ENCODE measurements around the gene LTC4S.

DNA sequence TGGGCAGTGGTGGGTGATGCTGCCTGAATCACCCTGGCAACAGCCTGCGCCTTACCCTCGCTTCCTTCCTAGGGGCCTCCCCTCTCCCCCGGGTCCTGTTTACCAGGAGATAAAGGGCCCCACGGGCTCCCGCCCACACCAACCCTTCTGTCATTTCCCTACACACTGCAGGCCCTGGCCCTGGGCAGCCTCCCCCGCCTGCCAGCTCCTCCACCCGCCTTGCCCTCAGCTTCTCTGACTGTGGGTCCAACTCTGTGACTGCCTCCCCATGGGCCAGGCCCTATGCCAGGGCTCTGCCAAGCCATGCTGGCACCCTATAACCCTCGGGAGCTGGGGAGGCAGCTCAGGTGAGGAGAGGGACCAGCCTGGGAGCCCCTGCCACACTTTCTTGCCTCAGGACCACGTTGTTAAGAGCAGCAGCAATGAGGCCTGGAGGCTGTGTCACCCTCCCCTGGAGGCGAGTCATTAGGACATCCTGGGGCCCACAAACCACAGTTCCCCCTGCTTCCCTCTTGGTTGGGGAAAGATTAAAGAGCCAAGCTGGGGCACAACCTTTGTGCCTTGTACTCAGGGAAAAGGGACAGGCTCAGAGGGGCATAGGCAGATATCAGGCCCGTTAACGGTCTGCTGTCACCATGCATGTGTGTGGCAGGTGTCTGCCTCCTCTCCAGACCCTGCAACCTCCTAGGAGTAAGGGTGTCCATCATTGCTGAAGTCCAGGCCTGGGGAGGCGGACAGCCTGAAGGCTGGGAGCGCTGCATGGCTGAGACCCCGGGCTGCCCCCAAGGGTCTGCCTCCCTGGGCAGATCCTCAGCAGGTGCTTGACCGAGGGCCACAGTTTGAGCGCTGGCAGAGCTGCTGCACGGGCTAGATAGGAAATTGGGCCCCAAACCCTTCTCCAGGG lies 10.1 kb downstream of the LTC4S start:
- TF ChIP-seq, protein P1, sequence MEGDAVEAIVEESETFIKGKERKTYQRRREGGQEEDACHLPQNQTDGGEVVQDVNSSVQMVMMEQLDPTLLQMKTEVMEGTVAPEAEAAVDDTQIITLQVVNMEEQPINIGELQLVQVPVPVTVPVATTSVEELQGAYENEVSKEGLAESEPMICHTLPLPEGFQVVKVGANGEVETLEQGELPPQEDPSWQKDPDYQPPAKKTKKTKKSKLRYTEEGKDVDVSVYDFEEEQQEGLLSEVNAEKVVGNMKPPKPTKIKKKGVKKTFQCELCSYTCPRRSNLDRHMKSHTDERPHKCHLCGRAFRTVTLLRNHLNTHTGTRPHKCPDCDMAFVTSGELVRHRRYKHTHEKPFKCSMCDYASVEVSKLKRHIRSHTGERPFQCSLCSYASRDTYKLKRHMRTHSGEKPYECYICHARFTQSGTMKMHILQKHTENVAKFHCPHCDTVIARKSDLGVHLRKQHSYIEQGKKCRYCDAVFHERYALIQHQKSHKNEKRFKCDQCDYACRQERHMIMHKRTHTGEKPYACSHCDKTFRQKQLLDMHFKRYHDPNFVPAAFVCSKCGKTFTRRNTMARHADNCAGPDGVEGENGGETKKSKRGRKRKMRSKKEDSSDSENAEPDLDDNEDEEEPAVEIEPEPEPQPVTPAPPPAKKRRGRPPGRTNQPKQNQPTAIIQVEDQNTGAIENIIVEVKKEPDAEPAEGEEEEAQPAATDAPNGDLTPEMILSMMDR (IDR thresholded peaks at IDR 0.05; ENCODE audit: low read depth, low read length, missing input control), result no peak
- peak in 1 of 2 donors; percentile 15 for TF ChIP-seq RXRA (IDR thresholded peaks at IDR 0.05)
- no peak for TF ChIP-seq SP1 (IDR thresholded peaks at IDR 0.05)
- TF ChIP-seq EGR1 (IDR thresholded peaks at IDR 0.05; ENCODE audit: low read depth in 2 of 2), result no peak
- TF ChIP-seq, protein P2, sequence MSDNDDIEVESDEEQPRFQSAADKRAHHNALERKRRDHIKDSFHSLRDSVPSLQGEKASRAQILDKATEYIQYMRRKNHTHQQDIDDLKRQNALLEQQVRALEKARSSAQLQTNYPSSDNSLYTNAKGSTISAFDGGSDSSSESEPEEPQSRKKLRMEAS (IDR thresholded peaks at IDR 0.05), result no peak
- no peak for TF ChIP-seq JUND (IDR thresholded peaks at IDR 0.05)
- TF ChIP-seq, protein P3, sequence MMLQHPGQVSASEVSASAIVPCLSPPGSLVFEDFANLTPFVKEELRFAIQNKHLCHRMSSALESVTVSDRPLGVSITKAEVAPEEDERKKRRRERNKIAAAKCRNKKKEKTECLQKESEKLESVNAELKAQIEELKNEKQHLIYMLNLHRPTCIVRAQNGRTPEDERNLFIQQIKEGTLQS (IDR thresholded peaks at IDR 0.05), result no peak
- TF ChIP-seq RAD21 (IDR thresholded peaks at IDR 0.05), result no peak
- TF ChIP-seq GABPA (IDR thresholded peaks at IDR 0.05 in 1 of 2, conservative IDR thresholded peaks at IDR 0.05 in 1 of 2), result no peak
- no peak for TF ChIP-seq YY1 (IDR thresholded peaks at IDR 0.05)
- TF ChIP-seq, protein P4, sequence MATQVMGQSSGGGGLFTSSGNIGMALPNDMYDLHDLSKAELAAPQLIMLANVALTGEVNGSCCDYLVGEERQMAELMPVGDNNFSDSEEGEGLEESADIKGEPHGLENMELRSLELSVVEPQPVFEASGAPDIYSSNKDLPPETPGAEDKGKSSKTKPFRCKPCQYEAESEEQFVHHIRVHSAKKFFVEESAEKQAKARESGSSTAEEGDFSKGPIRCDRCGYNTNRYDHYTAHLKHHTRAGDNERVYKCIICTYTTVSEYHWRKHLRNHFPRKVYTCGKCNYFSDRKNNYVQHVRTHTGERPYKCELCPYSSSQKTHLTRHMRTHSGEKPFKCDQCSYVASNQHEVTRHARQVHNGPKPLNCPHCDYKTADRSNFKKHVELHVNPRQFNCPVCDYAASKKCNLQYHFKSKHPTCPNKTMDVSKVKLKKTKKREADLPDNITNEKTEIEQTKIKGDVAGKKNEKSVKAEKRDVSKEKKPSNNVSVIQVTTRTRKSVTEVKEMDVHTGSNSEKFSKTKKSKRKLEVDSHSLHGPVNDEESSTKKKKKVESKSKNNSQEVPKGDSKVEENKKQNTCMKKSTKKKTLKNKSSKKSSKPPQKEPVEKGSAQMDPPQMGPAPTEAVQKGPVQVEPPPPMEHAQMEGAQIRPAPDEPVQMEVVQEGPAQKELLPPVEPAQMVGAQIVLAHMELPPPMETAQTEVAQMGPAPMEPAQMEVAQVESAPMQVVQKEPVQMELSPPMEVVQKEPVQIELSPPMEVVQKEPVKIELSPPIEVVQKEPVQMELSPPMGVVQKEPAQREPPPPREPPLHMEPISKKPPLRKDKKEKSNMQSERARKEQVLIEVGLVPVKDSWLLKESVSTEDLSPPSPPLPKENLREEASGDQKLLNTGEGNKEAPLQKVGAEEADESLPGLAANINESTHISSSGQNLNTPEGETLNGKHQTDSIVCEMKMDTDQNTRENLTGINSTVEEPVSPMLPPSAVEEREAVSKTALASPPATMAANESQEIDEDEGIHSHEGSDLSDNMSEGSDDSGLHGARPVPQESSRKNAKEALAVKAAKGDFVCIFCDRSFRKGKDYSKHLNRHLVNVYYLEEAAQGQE (IDR thresholded peaks at IDR 0.05), result no peak
- no peak for TF ChIP-seq NR2F2 (IDR thresholded peaks at IDR 0.05)
- TF ChIP-seq, protein P5, sequence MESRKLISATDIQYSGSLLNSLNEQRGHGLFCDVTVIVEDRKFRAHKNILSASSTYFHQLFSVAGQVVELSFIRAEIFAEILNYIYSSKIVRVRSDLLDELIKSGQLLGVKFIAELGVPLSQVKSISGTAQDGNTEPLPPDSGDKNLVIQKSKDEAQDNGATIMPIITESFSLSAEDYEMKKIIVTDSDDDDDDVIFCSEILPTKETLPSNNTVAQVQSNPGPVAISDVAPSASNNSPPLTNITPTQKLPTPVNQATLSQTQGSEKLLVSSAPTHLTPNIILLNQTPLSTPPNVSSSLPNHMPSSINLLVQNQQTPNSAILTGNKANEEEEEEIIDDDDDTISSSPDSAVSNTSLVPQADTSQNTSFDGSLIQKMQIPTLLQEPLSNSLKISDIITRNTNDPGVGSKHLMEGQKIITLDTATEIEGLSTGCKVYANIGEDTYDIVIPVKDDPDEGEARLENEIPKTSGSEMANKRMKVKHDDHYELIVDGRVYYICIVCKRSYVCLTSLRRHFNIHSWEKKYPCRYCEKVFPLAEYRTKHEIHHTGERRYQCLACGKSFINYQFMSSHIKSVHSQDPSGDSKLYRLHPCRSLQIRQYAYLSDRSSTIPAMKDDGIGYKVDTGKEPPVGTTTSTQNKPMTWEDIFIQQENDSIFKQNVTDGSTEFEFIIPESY (IDR thresholded peaks at IDR 0.05), result no peak
- TF ChIP-seq TAF1 (conservative IDR thresholded peaks at IDR 0.05), result no peak
